ENCODE data around the gene FOXJ1. TPM values are rescaled to one million over a fixed set of nuclear protein-coding genes. Genes with fewer than 3 reads are reported as not detected.
A peak's percentile ranks its signal among the peaks of the same experiment; 100 is the strongest.

Gene FOXJ1
- total and polyA plus RNA-seq, 2 of the 13 experiments (the other 11 are each of a cell fraction or from before 2014, with no cell fraction given) = 0.98 to 1.6 TPM

GRCh38 chr17:76103274-76104139 lies 37.5 kb downstream of the FOXJ1 start, which contains the start of gene EXOC7 (continued):
- TF ChIP-seq HIC2 (CRISPR knock-in tag; IDR thresholded peaks at IDR 0.05; ENCODE audit: low read depth) (0 out of 2 replicates have a peak, but pooled peaks have one; percentile 4), FOXM1 (CRISPR knock-in tag; IDR thresholded peaks at IDR 0.05) (no peak), ZNF709 (CRISPR knock-in tag; IDR thresholded peaks at IDR 0.05) (peak; percentile 55; the same call in 1 of the 2 replicates), POLR2AphosphoS2 (IDR thresholded peaks at IDR 0.05; ENCODE audit: low read depth, low read length) (peak; percentile 63; the same call in 1 of the 2 replicates), ISL2 (CRISPR knock-in tag; IDR thresholded peaks at IDR 0.05) (no peak; the same call in 1 of the 2 replicates), ZNF839 (CRISPR knock-in tag; IDR thresholded peaks at IDR 0.05; ENCODE audit: borderline replicate concordance) (no peak), ZNF331 (CRISPR knock-in tag; IDR thresholded peaks at IDR 0.05) (peak; percentile 77; the same call in 1 of the 2 replicates), ZHX1 (CRISPR knock-in tag; IDR thresholded peaks at IDR 0.05; ENCODE audit: low read depth) (no peak), NR0B2 (CRISPR knock-in tag; IDR thresholded peaks at IDR 0.05) (peak; percentile 62; the same call in 1 of the 2 replicates), ZSCAN12 (CRISPR knock-in tag; IDR thresholded peaks at IDR 0.05) (no peak), DMTF1 (CRISPR knock-in tag; IDR thresholded peaks at IDR 0.05) (no peak), NFIB (CRISPR knock-in tag; IDR thresholded peaks at IDR 0.05; ENCODE audit: borderline replicate concordance) (no peak), NFRKB (IDR thresholded peaks at IDR 0.05) (no peak), ZNF260 (CRISPR knock-in tag; IDR thresholded peaks at IDR 0.05; ENCODE audit: borderline replicate concordance, low read depth) (no peak), ELK4 (CRISPR knock-in tag; IDR thresholded peaks at IDR 0.05; ENCODE audit: borderline replicate concordance) (no peak), NKX3-1 (CRISPR knock-in tag; IDR thresholded peaks at IDR 0.05) (no peak), FOXP4 (CRISPR knock-in tag; IDR thresholded peaks at IDR 0.05) (no peak)
